Activated T-helper 17 cell treated with anti-CD3 and anti-CD28 coated beads, Interleukin-2, amount 50 U/mL, for 72 hours (primary cell): ENCODE data around the gene WIPF2. TPM values are rescaled to one million over a fixed set of nuclear protein-coding genes. Genes with fewer than 3 reads are reported as not detected.

Source experiments
- ATAC-seq: fragments of 150-1000 bp; cut with Tn5 transposase; replicated peaks from 2 replicates; pipeline ENCODE4 v1.10.0; 2021; ENCODE audit warnings: mild to moderate bottlenecking, moderate library complexity
- H3K27ac Mint-ChIP-seq: one replicate; pipeline ENCODE4 v1.8.0; 2022; ENCODE audit warnings: mixed read lengths
- H3K27me3 Mint-ChIP-seq: one replicate; pipeline ENCODE4 v1.8.0; 2022; ENCODE audit warnings: mixed read lengths
- H3K36me3 Mint-ChIP-seq: one replicate; pipeline ENCODE4 v1.8.0; 2022; ENCODE audit warnings: low read depth, mild to moderate bottlenecking, mixed read lengths
- H3K4me1 Mint-ChIP-seq: one replicate; pipeline ENCODE4 v1.8.0; 2022; ENCODE audit warnings: mixed read lengths
- H3K4me3 Mint-ChIP-seq: one replicate; pipeline ENCODE4 v1.8.0; 2022; ENCODE audit warnings: mild to moderate bottlenecking, mixed read lengths
- H3K9me3 Mint-ChIP-seq: one replicate; pipeline ENCODE4 v1.8.0; 2022; ENCODE audit warnings: mixed read lengths
- total RNA-seq, 2 donors: library from RNA; stranded (reverse); gene quantifications; one replicate each; pipeline ENCODE4 v1.2.3, GENCODE V29; 2022

WIPF2 gene
- total RNA-seq, result 10 to 100 TPM; 25.1 to 38.0 TPM

GRCh38 chr17:40218740-40219593 lies at the start of gene WIPF2:
WIPF2 (plus strand) TSS chr17:40219304; CDS start chr17:40256460, 37,156 bp downstream.
- peak within 1 kb of the TSS; percentile 99 for H3K27ac Mint-ChIP-seq
- ATAC-seq, result peak; percentile 95
- peaks cover 30% of the 10 kb centered on the region for H3K36me3 Mint-ChIP-seq
- no peaks in the 10 kb centered on the region for H3K27me3 Mint-ChIP-seq
- H3K9me3 Mint-ChIP-seq, result no peaks in the 10 kb centered on the region
- peaks cover 26% of the 10 kb centered on the region for H3K4me1 Mint-ChIP-seq
- peak within 1 kb of the TSS; percentile 93 for H3K4me3 Mint-ChIP-seq

GRCh38 chr17:40170325-40170724 lies 48.8 kb upstream of the WIPF2 start:
- H3K27me3 Mint-ChIP-seq, result no peaks in the 10 kb centered on the region
- ATAC-seq, result no peak
- peak overlapping the region; percentile 7 for H3K27ac Mint-ChIP-seq
- H3K4me3 Mint-ChIP-seq, result no peak overlapping the region
- no peaks in the 10 kb centered on the region for H3K9me3 Mint-ChIP-seq
- peaks cover 4% of the 10 kb centered on the region for H3K4me1 Mint-ChIP-seq
- H3K36me3 Mint-ChIP-seq, result peaks cover 98% of the 10 kb centered on the region

GRCh38 chr17:40171750-40172149 lies 47.4 kb upstream of the WIPF2 start:
- H3K36me3 Mint-ChIP-seq, result peaks cover 93% of the 10 kb centered on the region
- no peak overlapping the region for H3K4me3 Mint-ChIP-seq
- peak overlapping the region; percentile 5 for H3K27ac Mint-ChIP-seq
- no peaks in the 10 kb centered on the region for H3K9me3 Mint-ChIP-seq
- peaks cover 6% of the 10 kb centered on the region for H3K4me1 Mint-ChIP-seq
- H3K27me3 Mint-ChIP-seq, result no peaks in the 10 kb centered on the region
- no peak for ATAC-seq

GRCh38 chr17:40173091-40173777 lies 45.9 kb upstream of the WIPF2 start:
- Mint-ChIP-seq H3K4me3 (no peak overlapping the region), H3K4me1 (peaks cover 10% of the 10 kb centered on the region), H3K27me3 (no peaks in the 10 kb centered on the region), H3K27ac (no peak overlapping the region), H3K9me3 (no peaks in the 10 kb centered on the region), H3K36me3 (peaks cover 84% of the 10 kb centered on the region)
- ATAC-seq, result no peak

GRCh38 chr17:40173778-40174135 lies 45.3 kb upstream of the WIPF2 start:
- H3K4me3 Mint-ChIP-seq, result no peak overlapping the region

GRCh38 chr17:40174514-40174913 lies 44.6 kb upstream of the WIPF2 start:
- H3K4me1 Mint-ChIP-seq, result peaks cover 8% of the 10 kb centered on the region
- H3K4me3 Mint-ChIP-seq, result no peak overlapping the region
- no peaks in the 10 kb centered on the region for H3K9me3 Mint-ChIP-seq
- peaks cover 72% of the 10 kb centered on the region for H3K36me3 Mint-ChIP-seq
- no peaks in the 10 kb centered on the region for H3K27me3 Mint-ChIP-seq
- H3K27ac Mint-ChIP-seq, result no peak overlapping the region
- no peak for ATAC-seq

More at GRCh38 chr17:40173778-40174135, 45.3 kb upstream of the WIPF2 start:
- no peak for ATAC-seq
- no peaks in the 10 kb centered on the region for H3K27me3 Mint-ChIP-seq
- peaks cover 8% of the 10 kb centered on the region for H3K4me1 Mint-ChIP-seq
- peaks cover 79% of the 10 kb centered on the region for H3K36me3 Mint-ChIP-seq
- no peak overlapping the region for H3K27ac Mint-ChIP-seq
- no peaks in the 10 kb centered on the region for H3K9me3 Mint-ChIP-seq

- H3K36me3 Mint-ChIP-seq, result peaks cover 55% of the 10 kb centered on the region
- ATAC-seq, result no peak
- H3K4me1 Mint-ChIP-seq, result peaks cover 8% of the 10 kb centered on the region
- H3K4me3 Mint-ChIP-seq, result peak overlapping the region; percentile 57
- H3K9me3 Mint-ChIP-seq, result no peaks in the 10 kb centered on the region
- H3K27me3 Mint-ChIP-seq, result no peaks in the 10 kb centered on the region
- no peak overlapping the region for H3K27ac Mint-ChIP-seq
Measured at GRCh38 chr17:40175928-40176753, 43.0 kb upstream of the WIPF2 start.

GRCh38 chr17:40176754-40177110 lies 42.4 kb upstream of the WIPF2 start:
- H3K27me3 Mint-ChIP-seq, result no peaks in the 10 kb centered on the region
- H3K4me1 Mint-ChIP-seq, result peaks cover 8% of the 10 kb centered on the region
- peak overlapping the region; percentile 57 for H3K4me3 Mint-ChIP-seq
- H3K27ac Mint-ChIP-seq, result peak overlapping the region; percentile 46
- H3K9me3 Mint-ChIP-seq, result no peaks in the 10 kb centered on the region
- peak; percentile 21 for ATAC-seq
- peaks cover 49% of the 10 kb centered on the region for H3K36me3 Mint-ChIP-seq

- Mint-ChIP-seq H3K4me3 (peak within 1 kb of the TSS; percentile 57), H3K9me3 (no peaks in the 10 kb centered on the region), H3K27me3 (no peaks in the 10 kb centered on the region), H3K4me1 (peaks cover 8% of the 10 kb centered on the region), H3K27ac (peak within 1 kb of the TSS; percentile 46), H3K36me3 (peaks cover 43% of the 10 kb centered on the region)
- ATAC-seq, result peak; percentile 96
Measured at GRCh38 chr17:40177275-40177874, 41.7 kb upstream of the WIPF2 start, which contains the start of gene RAPGEFL1. RAPGEFL1 (plus strand) TSS chr17:40177470; CDS start chr17:40177862, 392 bp downstream.

- H3K27ac Mint-ChIP-seq, result no peak overlapping the region
- H3K4me1 Mint-ChIP-seq, result peaks cover 8% of the 10 kb centered on the region
- no peak for ATAC-seq
- H3K9me3 Mint-ChIP-seq, result no peaks in the 10 kb centered on the region
- H3K36me3 Mint-ChIP-seq, result peaks cover 36% of the 10 kb centered on the region
- H3K4me3 Mint-ChIP-seq, result peak overlapping the region; percentile 25
- no peaks in the 10 kb centered on the region for H3K27me3 Mint-ChIP-seq
Measured at GRCh38 chr17:40178021-40178601, 41.0 kb upstream of the WIPF2 start.

GRCh38 chr17:40178660-40179059 lies 40.4 kb upstream of the WIPF2 start:
- peak overlapping the region; percentile 25 for H3K4me3 Mint-ChIP-seq
- no peaks in the 10 kb centered on the region for H3K9me3 Mint-ChIP-seq
- H3K27me3 Mint-ChIP-seq, result no peaks in the 10 kb centered on the region
- no peak overlapping the region for H3K27ac Mint-ChIP-seq
- H3K36me3 Mint-ChIP-seq, result peaks cover 30% of the 10 kb centered on the region
- peaks cover 8% of the 10 kb centered on the region for H3K4me1 Mint-ChIP-seq
- no peak for ATAC-seq

- no peak for ATAC-seq
- Mint-ChIP-seq H3K9me3 (no peaks in the 10 kb centered on the region), H3K27ac (no peak overlapping the region), H3K4me3 (no peak overlapping the region), H3K27me3 (no peaks in the 10 kb centered on the region), H3K36me3 (peaks cover 16% of the 10 kb centered on the region), H3K4me1 (peaks cover 8% of the 10 kb centered on the region)
Measured at GRCh38 chr17:40179923-40180659, 39.0 kb upstream of the WIPF2 start.

GRCh38 chr17:40180694-40181093 lies 38.4 kb upstream of the WIPF2 start:
- H3K9me3 Mint-ChIP-seq, result no peaks in the 10 kb centered on the region
- no peak overlapping the region for H3K4me3 Mint-ChIP-seq
- no peaks in the 10 kb centered on the region for H3K27me3 Mint-ChIP-seq
- no peak for ATAC-seq
- no peak overlapping the region for H3K27ac Mint-ChIP-seq
- peaks cover 15% of the 10 kb centered on the region for H3K36me3 Mint-ChIP-seq
- H3K4me1 Mint-ChIP-seq, result peaks cover 8% of the 10 kb centered on the region
